Measurements from ENCODE around the gene TMEM42. TPM values are rescaled to one million over a fixed set of nuclear protein-coding genes. Genes with fewer than 3 reads are reported as not detected.

TMEM42 gene
- total and polyA plus RNA-seq, 2 of the 4 experiments (the other 2 are of a cell fraction): 13.1 to 24.7 TPM

GRCh38 chr3:44832032-44832431, 29.7 kb upstream of the TMEM42 start:
- WGBS, 2 experiments (ENCODE audit: extremely low coverage in 2 of 2, insufficient read length in 1 of 2): 100% methylated on average over 1 of the region's 1 CpG; no CpG with 5 or more reads in 1 of the 2 experiments
- H3K23ac ChIP-seq (ENCODE audit: low read depth, low read length): no peak overlapping the region
- ATAC-seq (ENCODE audit: low read depth): no peak

More at GRCh38 chr3:44832032-44832431, 29.7 kb upstream of the TMEM42 start:
- no peak overlapping the region for H3K56ac ChIP-seq (ENCODE audit: extremely low read depth, insufficient read depth, low read length)
- H4K5ac ChIP-seq (ENCODE audit: low read depth, low read length): no peak overlapping the region
- no peak for TF ChIP-seq NFE2L2 (IDR thresholded peaks at IDR 0.05; ENCODE audit: low read depth, low read length)
- no peak for TF ChIP-seq RAD21 (IDR thresholded peaks at IDR 0.05; ENCODE audit: low read length)
- no peak for TF ChIP-seq SMC3 (IDR thresholded peaks at IDR 0.05; ENCODE audit: low read depth, low read length)
- no peak for TF ChIP-seq ELK1 (IDR thresholded peaks at IDR 0.05; ENCODE audit: borderline replicate concordance, low read depth, low read length)
- TF ChIP-seq MAFK (IDR thresholded peaks at IDR 0.05; ENCODE audit: low read depth, low read length): no peak
- ChIA-PET CTCF (no interaction called here), POLR2A (ENCODE audit: unreplicated experiment) (no interaction called here)
- H4K91ac ChIP-seq (ENCODE audit: insufficient read depth, low read depth, low read length): no peak overlapping the region
- H2AFZ ChIP-seq (replicated peaks; ENCODE audit: low read length, poor library complexity): no peak overlapping the region
- H2BK5ac ChIP-seq (ENCODE audit: low read depth, low read length, poor library complexity, severe bottlenecking): no peak overlapping the region
- no peak overlapping the region for H2BK120ac ChIP-seq (ENCODE audit: low read depth, low read length)
- no peak overlapping the region for H3K27ac ChIP-seq (ENCODE audit: insufficient read depth, low read length)
- H3K79me1 ChIP-seq (ENCODE audit: low read depth in 1 of 2, low read length in 2 of 2): no peaks in the 10 kb centered on the region
- dilution Hi-C loops (cut with HindIII; ENCODE audit: low sequenced_read_pairs, unreplicated experiment): no loop called here
- no peak overlapping the region for H3K14ac ChIP-seq (replicated peaks; ENCODE audit: low read depth, low read length)
- H2BK20ac ChIP-seq (ENCODE audit: low read depth, low read length): no peak overlapping the region
- no peak overlapping the region for H3K4me3 ChIP-seq (ENCODE audit: insufficient read depth, low read depth, low read length)
- no peaks in the 10 kb centered on the region for H3K27me3 ChIP-seq (ENCODE audit: control insufficient read depth, insufficient read depth, low read length)
- H3K9me1 ChIP-seq (ENCODE audit: insufficient read depth, low read length): no peaks in the 10 kb centered on the region
- in situ Hi-C loops (cut with MboI; ENCODE audit: low sequenced_read_pairs): no loop called here
- peaks cover 6% of the 10 kb centered on the region for H3K36me3 ChIP-seq (ENCODE audit: control insufficient read depth, insufficient read depth, low read length)
- no peak overlapping the region for H4K8ac ChIP-seq (ENCODE audit: low read depth in 2 of 2, low read length in 2 of 2)
- no peak overlapping the region for H3K4ac ChIP-seq (ENCODE audit: low read depth, low read length)
- H4K20me1 ChIP-seq (ENCODE audit: insufficient read depth, low read length): no peaks in the 10 kb centered on the region
- no peaks in the 10 kb centered on the region for H3K4me1 ChIP-seq (ENCODE audit: control insufficient read depth, insufficient read depth, low read length)
- no TSS peak for BruUV-seq (replicated peaks)
- intact Hi-C loops (cut with micrococcal nuclease): no loop called here
- H3K18ac ChIP-seq (ENCODE audit: low read depth, low read length): no peak overlapping the region
- no peak overlapping the region for H2AK5ac ChIP-seq (ENCODE audit: low read depth, low read length)
- DNase-seq: no peak
- peaks cover 2% of the 10 kb centered on the region; the same call in 1 of the 2 replicates for H3K9me3 ChIP-seq (ENCODE audit: control insufficient read depth, insufficient read depth, low read length)
- no peak overlapping the region for H2AK9ac ChIP-seq (replicated peaks; ENCODE audit: low read depth, low read length, poor library complexity)
- no peak overlapping the region for H2BK15ac ChIP-seq (ENCODE audit: low read depth, low read length)
- H3K4me2 ChIP-seq (ENCODE audit: low read depth, low read length): no peak overlapping the region
- no peak overlapping the region for H3K9ac ChIP-seq (ENCODE audit: low read depth, low read length)
